NCI-H1694 treated with DMSO at 0.1 percent for 48 hours (cell line): ENCODE measurements around the gene FXYD7.

ENCODE experiments used
- DNase-seq: peaks from one replicate; lab custom pipeline; 2025; lab: John Stamatoyannopoulos, UW

FXYD7 gene

GRCh38 chr19:35199481-35199880 lies 56.4 kb downstream of the FXYD7 start:
- no peak for DNase-seq

- no peak for DNase-seq
Observed at GRCh38 chr19:35202722-35203688, 60.0 kb downstream of the FXYD7 start.
